HG03025 (cell line): ENCODE data around the gene KIAA1191.
"Not testable (repeated sequence)": the region's sequence is repeated elsewhere in the genome, so short reads cannot be mapped to it uniquely, and the experiment has no call there.

Experiments
- ATAC-seq: cut with Tn5 transposase; IDR thresholded peaks from one replicate; pipeline ENCODE4 v1.9.1; 2021; ENCODE audit warnings: mild to moderate bottlenecking, moderate library complexity; ENCODE audit not compliant: unreplicated experiment, low FRiP score

The KIAA1191 gene

GRCh38 chr5:176361437-176362232 is at the start of gene KIAA1191:
TSS of gene KIAA1191 (minus strand) at chr5:176361764. CDS start at chr5:176359508, 2,256 bp downstream.
- ATAC-seq: peak; percentile 80

GRCh38 chr5:176410486-176411180 is 49.1 kb upstream of the KIAA1191 start:
- no peak for ATAC-seq

- ATAC-seq: no peak
These were observed 48.2 kb upstream of the KIAA1191 start for GRCh38 chr5:176409765-176410164.

GRCh38 chr5:176408590-176408989 is 47.0 kb upstream of the KIAA1191 start:
- no peak for ATAC-seq

- not testable (repeated sequence) for ATAC-seq
These were observed 46.6 kb upstream of the KIAA1191 start for GRCh38 chr5:176408252-176408573.

- no peak for ATAC-seq
These were observed 46.1 kb upstream of the KIAA1191 start for GRCh38 chr5:176407456-176408251.

- ATAC-seq: no peak
These were observed 45.0 kb upstream of the KIAA1191 start for GRCh38 chr5:176406436-176407052.

GRCh38 chr5:176405656-176406435 is 44.3 kb upstream of the KIAA1191 start:
- ATAC-seq: no peak

GRCh38 chr5:176401281-176402205 is 40.0 kb upstream of the KIAA1191 start:
- no peak for ATAC-seq

GRCh38 chr5:176400382-176401156 is 39.0 kb upstream of the KIAA1191 start:
- ATAC-seq: no peak

GRCh38 chr5:176397736-176398420 is 36.3 kb upstream of the KIAA1191 start:
- ATAC-seq: no peak

- no peak for ATAC-seq
These were observed 34.8 kb upstream of the KIAA1191 start for GRCh38 chr5:176396330-176396729.

GRCh38 chr5:176394881-176395675 is 33.5 kb upstream of the KIAA1191 start:
- ATAC-seq: no peak

GRCh38 chr5:176394096-176394495 is 32.5 kb upstream of the KIAA1191 start:
- no peak for ATAC-seq

GRCh38 chr5:176392526-176392925 is 31.0 kb upstream of the KIAA1191 start:
- no peak for ATAC-seq

GRCh38 chr5:176391999-176392398 is 30.4 kb upstream of the KIAA1191 start:
- ATAC-seq: no peak

GRCh38 chr5:176391479-176391878 is 29.9 kb upstream of the KIAA1191 start:
- ATAC-seq: no peak
